Measurements from ENCODE around the gene ROR1.

DNA sequence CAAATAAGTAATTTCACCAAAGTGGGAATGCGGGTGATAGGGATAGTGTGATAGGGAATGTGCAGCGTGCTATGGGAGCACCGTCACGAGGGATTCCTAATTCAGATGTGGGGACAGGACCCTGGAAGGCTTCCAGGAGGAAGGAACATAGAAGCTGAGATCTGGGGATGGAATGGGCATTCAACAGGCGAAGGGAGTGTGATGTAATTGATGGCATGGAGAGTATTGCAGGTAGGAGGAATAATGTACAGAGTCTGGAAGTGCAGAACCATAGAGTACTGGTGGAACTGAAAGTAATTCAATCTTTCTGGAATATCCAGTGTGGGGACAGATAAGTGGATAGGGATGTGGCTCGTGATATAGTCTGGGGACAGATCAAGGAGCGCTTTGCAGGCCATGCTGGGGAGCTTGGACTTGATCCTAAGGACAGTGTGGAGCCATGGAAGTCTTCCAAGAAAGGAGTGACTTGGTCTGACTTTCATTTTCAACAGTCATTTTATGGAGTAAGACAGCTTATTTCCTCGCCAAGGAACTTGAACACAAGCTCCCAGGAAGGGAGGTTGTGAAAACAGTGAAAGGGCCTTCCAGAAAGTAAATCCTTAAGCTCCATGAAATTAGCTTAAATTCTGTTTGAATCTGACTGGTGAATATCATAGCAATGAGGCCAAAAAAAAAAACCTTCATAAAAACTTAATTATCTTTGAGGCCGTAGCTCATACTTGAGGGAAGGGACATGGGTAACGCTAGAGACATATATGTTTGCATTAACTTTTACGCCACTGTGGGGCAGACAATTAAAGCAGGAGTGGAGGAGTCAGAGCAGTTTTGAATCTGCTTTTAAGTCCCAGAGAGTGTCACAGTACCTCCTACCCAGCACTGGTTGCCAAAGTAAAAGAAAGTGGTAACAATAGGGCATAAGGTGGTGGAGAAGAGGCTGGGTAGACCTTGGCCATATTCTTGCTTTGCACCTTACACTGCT lies 55.8 kb downstream of the ROR1 start:
- TF ChIP-seq EZH2 (IDR thresholded peaks at IDR 0.05): no peak
- TF ChIP-seq POLR2AphosphoS5 (IDR thresholded peaks at IDR 0.05; ENCODE audit: borderline replicate concordance, low read depth, low read length): no peak
- no peak for TF ChIP-seq FOXP2 (optimal IDR thresholded peaks at IDR 0.05; ENCODE audit: control extremely low read depth, extremely low read length, insufficient read depth)

Data from SK-N-MC (cell line).